ENCODE measurements around the gene UBE2H. TPM values are rescaled to one million over a fixed set of nuclear protein-coding genes. Genes with fewer than 3 reads are reported as not detected.
"Not testable (repeated sequence)": the region's sequence is repeated elsewhere in the genome, so short reads cannot be mapped to it uniquely, and the experiment has no call there.

Gene UBE2H
- polyA plus RNA-seq, 1 donor, result 137 TPM

DNA sequence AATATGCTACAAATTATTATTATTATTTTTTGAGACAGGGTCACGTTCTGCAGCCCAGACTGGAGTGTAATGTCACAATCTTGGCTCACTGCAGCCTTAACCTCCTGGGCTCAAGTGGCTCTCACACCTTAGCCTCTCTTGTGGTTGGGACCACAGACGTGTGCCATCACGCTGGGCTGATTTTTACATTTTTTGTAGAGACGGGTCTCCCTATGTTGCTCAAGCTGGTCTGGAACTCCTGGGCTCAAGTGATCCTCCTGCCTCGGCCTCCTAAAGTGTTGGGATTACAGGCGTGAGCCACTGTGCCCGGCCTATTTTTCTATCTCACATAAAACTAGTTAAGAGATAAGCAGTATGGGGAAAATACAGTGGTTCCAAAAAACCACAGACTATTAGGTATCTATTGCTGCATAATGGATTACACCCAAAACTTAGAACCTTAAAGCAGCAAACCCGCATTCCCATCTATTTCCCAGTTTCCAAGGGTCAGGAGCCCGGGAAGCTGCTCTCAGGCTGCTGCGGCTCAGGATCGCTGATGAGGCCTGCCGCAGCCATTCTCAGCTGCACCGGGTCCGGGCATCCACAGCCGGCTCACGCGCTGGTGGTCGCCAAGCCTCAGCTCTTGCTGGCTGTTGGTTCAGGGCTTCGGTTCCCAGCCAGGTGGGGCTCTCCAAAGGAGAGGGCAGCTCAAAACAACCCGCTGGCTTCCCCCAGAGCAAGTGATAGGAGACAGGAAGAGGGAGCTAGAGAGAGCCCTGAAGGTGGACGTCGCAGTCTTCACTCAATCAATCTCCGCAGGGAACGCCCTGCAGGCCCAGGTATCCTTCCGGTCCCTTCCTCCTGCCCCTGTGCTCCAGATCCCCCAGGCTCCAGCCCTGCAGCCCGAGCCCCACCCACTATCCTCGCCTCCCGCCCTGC is 128.2 kb downstream of the UBE2H start:
- peak; percentile 57 for DNase-seq

DNA sequence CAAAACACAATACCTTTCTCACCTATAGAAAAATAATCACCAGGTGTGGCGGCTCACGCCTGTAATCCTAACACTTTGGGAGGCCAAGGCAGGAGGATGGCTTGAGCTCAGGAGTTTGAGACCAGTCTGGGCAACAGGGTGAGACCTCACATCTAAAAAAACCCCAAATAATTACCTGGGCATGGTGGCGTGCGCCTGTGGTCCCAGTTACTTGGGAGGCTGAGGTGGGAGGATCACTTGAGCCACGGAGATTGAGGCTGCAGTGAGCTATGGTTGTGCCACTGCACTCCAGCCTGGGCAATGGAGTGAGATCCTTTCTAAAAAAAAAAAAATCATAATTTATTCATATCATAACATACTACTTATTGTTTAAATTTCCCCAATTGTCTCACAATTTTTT is 129.6 kb downstream of the UBE2H start:
- DNase-seq, result not testable (repeated sequence)

DNA sequence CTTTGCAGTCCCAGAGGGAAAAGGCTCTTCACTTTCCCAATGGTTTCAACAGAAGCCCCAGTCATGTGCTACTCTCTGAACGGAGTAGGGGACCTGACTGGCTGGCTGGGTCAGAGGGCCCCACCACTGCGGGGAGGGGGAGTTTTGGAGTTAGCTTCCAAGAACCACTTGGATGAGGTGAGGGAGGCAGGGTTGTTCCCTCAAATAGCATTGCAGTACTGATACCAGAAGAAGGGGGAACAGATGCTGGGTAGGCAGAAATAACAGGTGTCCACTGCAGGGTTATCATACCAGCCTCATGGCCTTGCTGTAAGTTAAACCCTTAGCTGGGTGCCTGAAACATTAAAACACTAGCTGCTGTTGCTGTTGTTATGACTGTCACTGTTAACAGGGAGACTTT is 131.3 kb downstream of the UBE2H start:
- DNase-seq, result no peak

DNA sequence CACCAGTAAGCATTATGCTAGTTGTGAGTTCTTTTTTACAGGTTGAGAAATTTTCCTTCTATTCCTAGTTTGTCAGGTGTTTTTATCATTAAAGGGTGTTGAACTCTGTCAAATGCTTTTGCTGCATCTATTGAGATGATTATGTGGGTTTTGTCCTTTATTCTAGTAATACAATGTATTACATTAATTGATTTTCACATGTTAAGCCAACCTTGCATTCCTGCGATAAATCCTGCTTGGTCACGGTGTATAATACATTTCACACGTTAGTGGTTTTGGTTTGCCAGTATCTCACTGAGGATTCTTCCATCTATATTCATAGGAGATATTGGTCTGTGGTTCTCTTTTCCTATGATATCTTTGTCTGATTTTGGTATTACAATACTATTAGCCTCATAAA is 136.0 kb downstream of the UBE2H start:
- no peak for DNase-seq

DNA sequence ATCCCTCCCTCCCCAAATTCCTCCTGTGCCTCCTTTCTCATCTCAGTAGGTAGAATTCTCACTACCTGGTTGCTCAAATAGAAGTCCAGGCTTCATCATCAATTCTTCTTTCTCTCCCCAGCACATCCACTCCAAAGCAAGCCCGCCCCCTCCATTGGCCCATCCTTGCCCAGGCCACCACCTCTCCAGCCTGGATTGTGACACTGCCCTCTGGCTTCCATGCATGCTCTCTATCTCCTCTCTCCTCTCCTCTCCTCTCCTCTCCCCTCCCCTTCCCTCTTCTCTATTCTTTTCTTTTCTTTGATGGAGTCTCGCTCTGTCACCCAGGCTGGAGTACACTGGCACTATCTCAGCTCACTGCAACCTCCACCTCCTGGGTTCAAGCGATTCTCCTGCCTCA is 144.9 kb downstream of the UBE2H start:
- DNase-seq, result no peak

DNA sequence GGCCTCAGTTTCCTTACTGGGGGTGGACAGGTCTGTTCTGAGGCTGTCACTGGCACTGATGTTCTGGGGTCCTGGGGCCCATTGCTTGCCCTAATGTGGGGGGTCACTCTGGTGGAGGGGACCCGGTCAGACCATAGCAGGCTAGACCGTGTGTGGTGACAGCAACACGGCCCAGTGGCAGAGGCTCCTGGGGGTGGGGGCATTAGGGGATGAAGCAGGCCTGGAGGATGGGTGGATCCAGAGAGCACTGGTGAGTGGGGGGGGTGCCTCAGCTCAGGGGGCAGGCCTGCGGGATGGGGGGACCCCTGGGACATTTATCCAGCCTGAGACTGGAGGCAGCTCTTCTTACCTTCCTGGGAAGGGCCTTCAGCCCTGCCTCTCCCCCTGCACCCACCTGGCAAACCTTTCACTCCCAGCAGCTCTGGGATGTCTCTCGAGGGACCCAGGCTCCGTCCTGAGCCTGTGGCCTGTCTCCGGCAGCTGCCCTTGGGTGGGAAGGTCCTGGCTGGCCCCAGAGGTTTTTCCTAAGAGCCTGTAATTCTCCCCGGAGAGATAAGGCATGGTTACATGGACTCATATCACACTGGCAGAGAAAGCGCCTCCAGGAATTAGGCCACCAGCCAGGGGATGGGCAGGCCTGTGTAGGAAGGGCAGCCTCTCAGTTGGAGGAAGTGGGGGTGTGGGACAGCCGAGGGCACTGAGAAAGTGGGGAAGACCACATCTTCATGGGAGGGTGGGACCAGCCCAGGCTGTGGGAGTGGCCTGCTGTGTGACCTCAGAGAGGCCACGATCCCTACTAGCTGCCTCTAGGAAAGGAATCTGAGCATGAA is 147.7 kb downstream of the UBE2H start:
- no peak for DNase-seq

DNA sequence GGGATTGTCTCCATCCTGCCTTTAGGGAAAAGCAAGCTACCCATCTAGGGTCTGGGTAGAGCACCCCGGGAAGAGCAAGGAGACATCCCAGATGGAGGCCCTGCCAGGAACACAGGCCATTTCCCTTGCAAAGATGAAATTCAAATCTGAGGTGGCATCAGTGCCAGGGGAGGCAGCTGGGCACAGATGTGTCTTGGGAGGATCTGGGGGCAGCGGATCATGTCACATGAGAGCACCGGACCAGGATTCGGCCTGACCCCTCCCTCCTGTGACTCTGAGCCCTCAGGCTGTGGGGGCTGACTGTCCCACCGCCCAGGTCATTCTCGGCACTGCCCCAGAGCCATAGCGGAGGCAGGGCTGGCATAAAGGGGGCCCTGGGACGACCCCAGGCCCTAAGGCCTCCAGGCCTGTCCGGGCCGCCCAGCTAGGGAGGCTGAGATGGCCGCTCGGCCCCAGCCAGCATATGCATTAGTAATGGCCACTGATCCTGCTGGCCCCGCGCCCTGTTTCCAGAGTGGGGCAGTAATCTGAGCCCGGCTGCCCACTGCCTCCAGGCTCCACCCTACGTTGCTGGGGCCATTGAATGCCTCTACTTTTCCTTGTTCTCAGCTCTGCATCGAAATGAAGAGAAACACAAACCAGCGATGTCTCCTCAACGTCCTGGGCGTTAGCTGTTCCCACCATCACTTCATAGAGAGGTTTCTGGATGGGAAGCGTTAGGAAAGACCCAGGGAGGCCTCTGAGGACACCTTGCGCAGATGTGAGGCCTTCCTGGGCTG is 148.5 kb downstream of the UBE2H start:
- no peak for DNase-seq

DNA sequence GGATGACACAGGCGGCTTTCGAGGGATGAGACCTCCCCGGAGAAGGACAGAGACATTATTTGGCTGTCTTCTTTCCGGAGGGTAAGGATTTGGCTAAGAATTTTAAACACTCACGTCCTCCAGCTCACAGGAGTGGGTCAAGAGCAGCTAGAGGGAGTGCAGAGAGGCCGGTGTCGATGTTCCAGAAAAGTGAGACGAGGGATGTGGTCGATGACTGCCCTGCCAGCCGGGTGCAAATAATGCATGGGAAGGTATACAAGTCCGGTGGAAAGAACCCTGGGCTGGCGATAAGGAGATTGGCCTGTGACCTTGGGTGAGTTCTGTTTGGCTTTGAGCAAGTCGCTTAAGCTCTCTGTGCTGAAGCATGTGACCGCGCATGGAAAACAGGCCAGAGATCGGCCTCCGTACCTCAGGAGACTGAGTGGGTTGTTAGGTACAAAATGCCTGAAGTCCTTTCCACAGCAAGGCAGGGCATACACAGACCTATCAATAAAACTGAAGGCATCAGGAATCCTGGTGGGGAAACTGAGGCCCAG is 149.1 kb downstream of the UBE2H start:
- DNase-seq, result no peak

DNA sequence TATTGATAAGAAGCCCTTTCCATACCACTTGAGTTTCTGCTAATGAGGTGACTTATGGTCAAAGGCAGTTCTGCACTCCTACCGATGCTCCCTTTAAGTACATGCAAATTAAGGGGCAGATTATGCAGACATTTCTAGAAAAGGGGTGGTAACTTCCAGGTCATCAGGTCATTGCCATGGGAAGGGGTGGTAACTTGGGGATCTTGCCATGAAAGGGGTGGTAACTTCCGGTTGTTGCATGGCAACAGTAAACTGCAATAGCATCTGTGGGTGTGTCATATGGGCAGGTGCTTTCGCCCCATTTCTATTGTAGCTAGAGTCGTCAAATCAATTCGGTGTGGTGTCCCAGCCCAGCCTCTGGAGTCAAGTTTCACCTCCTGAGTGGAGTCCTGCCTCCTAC is 150.9 kb downstream of the UBE2H start:
- DNase-seq, result no peak

DNA sequence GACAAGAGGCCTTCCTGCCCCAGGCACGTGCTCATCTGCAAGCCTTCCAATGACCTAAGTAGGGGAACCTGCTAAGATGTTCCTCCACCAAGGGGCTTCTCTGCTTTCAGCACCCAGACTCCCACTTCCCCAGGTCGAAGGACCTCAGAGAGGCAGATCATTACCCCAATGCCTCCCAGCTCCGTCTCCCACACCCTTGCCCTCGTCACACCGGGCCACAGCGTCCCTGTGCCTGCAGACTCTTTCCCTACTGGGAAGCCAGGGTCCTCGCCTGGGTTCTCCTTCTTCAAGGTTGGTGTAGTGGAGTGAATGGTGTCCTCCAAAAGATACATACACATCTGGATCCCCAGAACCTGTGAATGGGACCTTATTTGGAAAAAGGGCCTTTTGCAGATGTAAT is 151.9 kb downstream of the UBE2H start:
- DNase-seq, result no peak

DNA sequence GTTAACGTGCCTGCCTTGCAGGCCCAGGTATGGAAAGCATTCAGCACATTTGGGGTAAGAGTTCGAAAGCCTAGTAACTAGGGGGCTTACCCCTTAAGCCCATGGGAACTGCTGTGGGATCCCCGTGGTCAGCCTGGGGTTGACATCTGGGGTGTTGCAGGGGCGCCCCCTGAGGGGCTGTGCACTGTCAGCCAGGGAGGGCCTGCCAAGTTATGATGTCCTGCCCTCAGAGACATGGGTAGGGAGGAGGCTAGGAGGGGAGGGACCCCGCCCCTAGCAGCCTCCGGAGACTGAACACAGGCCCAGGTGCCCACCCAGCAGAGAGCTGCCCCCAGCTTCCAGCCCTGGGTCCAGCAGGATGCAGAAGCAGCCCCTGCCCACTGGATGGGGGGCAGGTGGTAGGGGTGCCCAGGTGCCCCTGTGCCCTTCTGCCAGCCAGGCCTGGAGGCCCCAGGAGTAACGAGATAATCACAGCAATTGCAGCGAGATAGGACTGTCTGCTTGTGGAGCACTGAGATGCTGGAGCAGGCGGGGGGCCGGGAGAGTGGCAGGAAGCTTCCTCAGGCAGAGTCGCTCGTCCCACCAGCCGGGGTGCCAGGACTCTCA is 153.3 kb downstream of the UBE2H start:
- DNase-seq, result no peak

DNA sequence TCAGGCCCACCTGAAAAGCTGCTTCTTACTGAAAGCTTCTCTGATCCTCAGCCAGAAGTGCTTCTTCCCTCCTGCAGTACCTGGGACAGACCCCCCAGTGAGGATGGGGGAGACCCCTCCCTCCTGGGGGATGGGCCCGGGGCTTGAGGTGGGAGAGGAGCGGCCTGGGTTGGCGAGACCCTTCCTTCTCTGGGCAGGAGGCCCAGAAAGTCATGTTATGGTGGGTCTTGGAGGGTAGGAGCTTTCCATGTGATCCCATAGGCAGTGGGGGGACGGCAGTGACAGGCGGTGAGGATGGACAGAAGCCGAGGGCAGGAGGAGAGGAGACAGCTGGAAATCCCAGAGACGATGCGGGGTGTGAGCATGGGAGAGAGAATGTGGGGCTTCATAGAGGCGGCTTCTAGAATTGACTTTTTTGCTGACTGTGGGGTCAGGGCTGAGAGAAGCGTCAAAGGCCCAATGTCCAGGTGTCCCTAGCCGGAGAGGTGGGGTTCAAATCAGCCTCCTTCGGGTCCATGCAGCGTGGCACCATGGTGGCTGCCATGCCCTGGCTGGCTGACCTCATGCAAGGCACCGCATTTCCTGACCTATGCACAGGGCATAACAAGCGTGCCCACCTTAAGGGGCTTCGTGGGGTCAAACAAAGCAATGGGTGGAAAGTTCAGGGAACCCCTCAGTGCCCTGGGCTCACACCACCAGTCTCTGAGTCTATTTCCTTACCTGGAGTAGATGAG is 154.0 kb downstream of the UBE2H start:
- DNase-seq, result no peak

DNA sequence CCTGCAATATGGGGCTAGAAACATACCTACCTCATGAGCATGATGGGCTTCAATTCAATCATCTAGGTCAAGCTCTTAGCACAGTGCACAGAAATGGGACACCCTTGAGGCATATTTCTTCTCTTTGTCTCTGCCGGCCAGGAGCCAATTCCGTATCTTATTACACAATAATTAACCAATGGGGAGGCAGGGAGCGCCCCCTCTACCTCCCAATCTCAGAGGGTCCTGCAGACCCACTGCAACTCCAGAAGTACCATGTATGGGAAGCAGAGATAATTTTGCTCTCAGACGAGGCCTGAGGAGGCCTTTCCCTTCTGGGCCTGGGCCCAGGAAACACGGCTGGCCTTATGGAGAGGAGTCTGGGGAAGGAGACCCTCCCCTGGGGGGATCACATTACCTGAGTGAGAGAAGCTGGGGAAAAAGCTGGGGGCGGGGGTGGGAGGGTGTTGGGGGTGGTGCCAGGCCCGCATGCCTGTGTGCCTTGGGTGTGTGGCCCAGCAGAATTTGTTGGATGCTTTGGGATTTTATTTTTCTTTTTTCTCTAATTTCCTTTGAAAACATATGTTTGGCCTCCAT is 155.5 kb downstream of the UBE2H start:
- DNase-seq, result no peak

DNA sequence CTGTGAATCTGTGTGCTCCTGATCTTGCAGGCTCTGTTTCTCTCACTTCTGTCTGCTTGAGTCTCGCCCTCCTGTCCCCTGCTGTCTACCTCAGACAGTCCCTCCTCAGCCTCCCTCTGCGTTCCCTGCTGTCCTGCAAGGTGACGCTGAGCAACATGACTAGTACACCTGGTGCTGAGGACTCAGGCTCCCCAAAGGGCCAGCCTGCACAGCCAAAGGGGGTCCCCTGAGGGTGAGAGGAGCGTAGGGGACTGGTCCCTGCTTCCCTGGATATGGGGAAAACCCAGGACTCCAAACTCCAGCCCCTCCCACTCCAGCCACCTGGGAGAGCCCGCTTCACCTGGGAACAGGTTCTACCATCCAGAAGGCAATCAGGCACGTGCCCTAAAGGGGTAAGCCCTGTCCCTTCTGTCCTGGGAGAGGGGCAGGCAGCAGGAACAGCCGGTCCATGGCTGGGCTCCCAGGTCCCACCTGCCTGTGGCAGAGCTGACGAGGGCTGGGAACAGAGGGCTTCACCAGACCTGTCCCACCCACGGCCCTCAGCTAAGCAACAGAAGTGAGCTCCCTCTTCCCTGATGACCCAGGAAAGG is 156.5 kb downstream of the UBE2H start:
- DNase-seq, result no peak

DNA sequence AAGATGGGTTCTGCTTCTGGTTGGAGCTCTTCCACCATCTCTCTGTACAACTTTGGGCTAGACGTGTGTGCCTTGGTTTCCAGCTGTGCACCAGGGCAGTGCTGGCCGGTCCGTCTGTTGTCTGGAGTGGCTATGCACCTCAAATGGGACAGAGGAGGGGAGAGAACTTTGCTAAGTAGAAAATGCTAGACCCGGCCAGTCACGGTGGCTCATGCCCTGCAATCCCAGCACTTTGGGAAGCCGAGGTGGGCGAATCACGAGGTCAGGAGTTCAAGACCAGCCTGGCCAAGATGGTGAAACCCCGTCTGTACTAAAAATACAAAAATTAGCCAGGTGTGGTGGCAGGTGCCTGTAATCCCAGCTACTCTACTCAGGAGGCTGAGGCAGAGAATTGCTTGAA is 158.3 kb downstream of the UBE2H start:
- DNase-seq, result not testable (repeated sequence)

DNA sequence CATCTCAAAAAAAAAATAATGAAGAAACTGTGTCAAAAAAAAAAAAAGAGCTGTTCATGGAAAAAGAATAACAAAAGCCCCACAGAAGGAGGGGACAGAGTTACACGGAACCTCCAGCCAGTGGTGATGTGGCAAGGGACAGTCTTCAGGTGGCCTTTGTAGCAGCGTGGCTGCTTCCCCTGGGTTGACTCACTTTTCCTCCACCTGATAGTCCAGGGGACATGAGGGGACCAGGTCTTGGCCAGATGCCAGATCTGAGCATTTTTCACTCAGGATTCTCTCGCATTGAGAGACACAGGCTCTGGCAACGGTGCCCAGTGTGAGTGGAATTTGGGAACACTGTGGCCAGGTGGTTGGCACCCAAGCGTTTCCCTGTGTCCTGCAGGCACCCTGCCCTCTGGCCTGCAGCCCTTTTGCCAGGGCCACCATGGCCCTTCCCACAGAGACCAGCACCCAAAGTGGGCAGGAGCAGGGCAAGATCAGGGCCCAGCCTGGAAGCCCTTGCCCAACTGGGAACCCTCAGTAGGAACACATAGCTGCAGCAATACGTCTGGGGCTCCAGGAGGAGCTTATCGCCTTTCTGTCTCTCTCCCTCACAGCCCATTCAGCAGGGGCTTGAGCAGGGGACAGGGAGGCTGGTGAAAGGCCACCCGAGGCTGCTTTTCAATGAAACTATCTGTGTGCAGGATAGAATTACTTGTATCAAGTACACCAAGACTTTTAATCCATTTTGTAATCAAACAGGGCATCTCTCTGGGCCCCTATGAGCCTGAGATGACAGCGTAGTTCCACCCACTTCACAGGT is 159.1 kb downstream of the UBE2H start:
- no peak for DNase-seq

DNA sequence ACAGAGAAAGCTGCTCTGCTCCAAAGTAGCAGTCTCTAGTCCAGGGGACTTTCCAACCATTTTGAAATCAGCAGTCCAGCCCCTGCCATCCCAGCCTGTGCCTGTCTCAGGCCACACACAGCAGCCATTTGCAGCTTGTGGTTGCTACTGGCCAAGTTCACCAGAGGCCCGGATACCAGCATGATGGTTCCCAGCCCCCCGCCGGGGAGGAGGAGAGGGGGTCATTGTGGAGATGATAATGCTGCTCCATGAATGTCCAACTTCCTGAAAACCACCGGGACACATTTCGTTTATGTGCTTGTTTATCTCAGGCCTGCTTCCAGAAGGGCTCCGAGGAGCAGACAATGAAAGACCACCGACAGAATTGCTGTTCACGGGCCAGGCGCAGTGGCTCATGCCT is 160.0 kb downstream of the UBE2H start:
- DNase-seq, result no peak

DNA sequence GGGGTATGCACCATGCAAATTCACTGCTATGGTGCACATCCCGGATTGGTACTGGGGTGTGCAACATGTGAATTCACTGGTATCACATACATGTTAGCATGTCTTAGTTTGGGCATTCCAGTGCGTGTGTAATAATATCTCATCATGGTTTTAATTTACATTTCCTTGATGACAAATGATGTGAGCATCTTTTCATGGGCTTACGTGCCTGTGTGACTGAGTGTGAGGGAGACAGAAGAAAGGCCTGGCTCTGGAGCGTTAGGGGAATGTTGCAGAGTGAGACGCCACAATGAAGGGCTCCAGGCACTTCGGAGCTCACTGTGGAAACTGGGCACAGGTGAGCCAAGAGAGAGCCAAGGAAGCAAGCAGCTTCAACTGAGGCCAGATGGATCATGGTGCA is 162.6 kb downstream of the UBE2H start:
- no peak for DNase-seq

DNA sequence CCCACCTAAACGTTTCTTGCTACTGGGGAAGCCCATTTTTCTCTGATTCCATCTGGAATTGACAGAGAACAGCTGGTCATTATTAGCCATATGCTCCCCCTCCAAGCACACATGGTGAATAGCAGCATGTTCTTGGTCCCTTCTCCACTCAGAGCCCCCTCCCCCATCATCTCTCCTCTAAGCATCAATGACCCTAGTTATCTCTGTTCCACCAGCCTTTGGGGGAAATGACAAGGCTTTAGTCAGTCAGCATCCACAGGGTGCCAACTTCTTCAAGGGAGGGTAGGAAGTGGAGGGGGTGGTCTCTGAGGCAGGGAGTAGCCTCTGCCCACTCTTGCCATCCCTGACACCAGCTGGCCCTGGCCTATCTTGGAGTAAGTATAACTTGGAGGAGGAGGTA is 163.1 kb downstream of the UBE2H start:
- DNase-seq, result no peak
